A204.1 (cell line): ENCODE results near the gene MYBPC3.

Source experiments
- FAIRE-seq: peaks from 2 replicates; lab custom pipeline; 2012; peaks lifted over from hg19 to GRCh38; lab: Jason Lieb, UNC

MYBPC3 gene

DNA sequence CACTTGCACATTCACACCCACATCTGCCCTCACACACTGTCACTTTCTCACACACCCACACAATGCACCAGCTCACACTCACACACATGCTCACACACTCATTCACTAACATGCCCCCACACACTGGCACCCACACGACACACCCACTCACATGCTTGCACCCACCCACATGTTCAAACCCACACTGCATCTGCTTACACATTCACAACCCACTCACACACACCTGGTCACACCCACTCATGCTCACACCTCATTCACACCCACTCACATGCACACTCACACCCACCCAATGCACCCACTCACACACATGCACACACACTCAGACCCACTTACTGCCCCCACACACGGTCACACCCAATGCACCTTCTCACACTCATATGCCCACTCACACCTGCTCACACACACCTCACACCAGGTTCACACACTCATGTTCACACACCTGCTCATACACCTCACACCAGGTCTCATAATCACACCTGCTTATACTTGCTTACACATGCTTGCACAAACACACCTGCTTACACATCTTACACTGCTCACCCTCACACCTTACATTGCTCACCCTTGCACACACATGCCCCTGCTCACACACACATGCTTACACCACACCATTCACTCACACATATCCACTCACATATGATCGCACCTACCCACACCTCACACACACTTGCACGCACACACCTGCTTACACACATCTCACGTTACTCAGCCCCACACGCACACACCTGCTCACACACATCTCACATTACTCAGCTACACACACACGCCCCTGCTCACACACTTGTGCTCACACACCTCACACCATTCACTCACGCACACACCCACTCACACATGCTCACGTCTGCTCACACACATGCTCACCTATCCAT is 3.9 kb upstream of the MYBPC3 start:
- no peak for FAIRE-seq

DNA sequence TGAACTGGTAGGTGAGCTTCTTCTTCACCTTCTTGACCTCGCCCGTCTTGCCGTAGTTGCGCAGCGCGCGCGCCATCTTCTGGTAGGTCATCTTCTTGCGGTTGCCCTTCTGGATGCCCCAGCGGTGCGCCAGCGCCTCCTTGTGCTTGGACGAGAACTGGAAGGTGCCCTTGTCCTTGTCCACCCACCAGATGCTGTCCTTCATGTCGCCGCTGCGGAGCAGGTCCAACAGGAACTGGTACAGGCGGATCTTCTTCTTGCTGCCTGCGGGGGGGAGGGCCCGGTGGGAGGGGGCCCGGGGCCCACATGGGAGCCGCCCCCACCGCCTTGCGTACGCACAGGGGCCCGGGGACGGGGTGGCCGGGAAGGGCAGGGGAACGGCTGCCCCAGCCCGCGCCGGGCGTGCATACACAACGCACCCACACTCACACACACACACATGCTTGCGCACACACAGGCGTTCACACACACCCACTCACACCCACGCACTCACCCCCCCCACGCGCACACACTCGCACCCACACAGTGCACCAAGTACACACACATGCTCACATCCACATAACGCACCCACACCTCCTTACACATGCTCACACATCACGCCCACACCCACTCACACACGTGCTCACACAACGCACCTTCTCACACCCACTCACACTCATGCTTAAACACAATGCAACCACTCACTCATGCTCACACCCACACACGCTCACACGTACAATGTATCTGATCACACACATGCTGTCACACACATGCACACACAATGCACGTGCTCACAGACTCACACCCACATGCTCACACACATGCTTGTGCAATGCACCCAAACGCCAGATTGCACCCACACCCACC is 3.0 kb upstream of the MYBPC3 start:
- FAIRE-seq: no peak

DNA sequence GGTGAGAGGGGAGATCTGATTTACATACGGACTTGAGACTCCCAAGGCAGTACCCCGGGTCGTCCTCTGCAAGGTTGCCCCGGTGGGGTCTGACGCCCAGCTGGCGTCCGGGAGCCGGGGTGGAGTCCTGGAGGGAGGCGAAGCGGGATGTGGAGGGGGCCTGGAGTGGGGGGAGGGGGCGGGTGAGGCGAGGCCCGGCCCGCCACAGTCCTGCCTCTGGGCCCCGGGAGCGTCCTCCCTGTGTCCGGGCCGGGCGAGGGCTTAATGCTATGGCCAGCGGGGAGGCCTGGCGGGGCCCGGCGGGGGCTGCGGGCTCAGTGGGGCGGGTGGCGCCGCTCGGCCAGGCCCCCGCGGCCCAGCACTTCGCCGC is 2.4 kb upstream of the MYBPC3 start:
- no peak for FAIRE-seq

DNA sequence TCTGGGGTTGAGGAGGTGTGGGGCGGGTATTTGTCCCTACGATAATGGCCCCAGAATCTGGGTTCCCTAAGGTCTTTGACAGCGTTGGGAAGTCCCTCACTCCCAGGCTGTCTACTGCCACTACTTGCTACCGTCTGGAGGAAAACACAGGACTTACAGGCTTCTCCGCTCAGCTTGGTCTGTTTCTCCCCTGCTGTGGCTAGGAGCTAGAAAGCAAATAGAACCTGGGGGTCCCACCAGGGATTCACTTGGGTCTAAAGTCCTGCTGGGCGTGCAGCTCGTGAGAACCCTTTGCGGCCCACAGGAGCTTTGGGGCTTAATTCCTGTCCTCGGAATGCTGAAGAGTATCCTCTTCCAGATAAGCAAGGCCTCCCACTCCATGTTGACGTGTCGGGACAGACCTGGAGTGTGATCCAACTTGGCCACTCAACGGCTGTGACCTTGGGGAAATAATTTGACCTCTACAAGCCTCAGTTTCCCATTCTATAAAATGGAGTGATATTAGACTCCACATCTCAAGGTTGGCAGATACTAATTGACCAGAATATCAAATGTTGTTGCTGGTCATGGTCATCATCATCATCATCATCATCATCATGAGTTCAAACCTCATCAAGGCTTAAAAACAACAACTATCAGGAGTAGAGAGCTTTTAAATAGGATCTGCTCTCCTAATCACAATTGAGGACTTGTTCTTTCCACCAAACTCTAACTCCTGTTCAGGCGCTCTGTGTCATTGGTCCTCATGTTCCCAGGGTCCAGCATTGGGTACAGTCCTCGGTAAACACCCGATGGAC is 1.7 kb upstream of the MYBPC3 start:
- no peak for FAIRE-seq

GRCh38 chr11:47351156-47352126 is 1.1 kb downstream of the MYBPC3 start:
- FAIRE-seq: no peak

DNA sequence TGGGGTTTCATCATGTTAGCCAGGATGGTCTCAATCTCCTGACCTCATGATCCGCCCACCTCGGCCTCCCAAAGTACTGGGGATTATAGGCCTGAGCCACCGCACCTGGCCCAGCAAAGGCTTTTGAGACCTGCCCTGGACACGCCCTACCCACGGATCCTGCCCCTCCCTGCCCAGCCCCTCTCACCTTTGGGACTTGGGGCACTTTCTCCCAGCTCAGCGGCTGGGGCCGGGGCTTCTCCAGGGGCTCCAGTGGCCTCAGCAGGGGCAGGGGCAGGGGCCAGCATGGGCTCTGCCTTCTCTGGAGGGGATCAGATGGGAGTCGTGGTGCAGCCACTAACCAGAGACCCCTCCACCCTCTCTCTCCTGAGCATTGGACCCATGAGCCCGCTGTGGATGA is 2.2 kb downstream of the MYBPC3 start:
- FAIRE-seq: no peak

DNA sequence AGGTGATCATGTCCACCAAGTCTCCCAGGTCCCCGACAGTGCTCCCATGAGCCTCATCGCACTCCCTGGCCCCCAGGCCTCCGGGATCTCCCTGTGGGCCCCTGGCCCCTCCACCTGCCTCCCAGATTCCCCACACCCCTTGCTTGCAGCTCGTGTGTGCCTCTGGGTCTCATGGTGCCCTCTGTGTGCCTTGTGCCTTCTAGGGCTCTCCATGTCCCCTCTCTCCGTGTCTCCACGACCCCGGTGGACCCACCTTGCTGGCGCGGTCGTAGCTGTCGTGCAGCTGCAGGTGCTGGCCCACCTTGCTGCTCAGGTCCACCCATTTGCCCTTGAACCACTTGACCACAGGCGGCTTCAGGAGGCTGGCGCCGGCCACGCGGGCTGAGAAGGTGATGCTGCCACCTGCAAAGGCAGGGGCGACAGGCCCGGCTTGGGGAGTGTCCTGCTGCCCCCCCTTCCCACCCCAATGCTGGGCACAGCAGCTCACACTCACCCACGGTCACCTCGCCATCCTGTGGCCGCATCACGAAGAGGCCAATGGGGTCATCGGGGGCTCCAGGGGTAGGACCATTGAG is 2.9 kb downstream of the MYBPC3 start:
- no peak for FAIRE-seq

- FAIRE-seq: no peak
Measured at GRCh38 chr11:47348859-47349258, 3.6 kb downstream of the MYBPC3 start.

DNA sequence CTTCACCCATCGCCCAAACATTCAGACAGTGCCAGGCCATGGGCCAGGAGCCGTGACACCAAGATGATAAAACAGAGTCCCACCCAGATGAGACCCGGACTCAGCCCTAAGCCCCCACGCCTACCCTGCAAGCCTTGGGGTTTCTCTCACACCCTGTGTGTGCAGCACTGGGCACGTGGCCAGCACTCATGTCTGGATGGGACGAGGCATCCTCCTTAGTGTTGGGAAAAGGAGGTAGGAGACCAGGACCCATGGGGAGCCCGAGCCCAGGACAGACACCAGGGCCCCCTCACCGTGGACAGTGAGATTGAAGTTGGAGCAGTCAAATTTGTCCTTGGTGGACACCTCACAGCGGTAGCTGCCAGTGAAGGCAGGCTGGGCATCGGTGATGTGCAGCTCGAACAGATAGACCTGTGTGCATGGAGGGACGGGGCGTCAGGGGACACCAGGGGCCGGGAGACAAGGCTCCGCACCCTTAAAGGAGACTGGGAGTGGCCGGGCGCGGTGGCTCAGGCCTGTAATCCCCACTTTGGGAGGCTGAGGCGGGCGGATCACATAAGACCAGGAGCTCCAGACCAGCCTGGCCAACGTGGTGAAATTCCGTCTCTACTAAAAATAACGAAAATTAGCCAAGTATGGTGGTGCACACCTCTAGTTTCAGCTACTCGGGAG is 4.2 kb downstream of the MYBPC3 start:
- no peak for FAIRE-seq

DNA sequence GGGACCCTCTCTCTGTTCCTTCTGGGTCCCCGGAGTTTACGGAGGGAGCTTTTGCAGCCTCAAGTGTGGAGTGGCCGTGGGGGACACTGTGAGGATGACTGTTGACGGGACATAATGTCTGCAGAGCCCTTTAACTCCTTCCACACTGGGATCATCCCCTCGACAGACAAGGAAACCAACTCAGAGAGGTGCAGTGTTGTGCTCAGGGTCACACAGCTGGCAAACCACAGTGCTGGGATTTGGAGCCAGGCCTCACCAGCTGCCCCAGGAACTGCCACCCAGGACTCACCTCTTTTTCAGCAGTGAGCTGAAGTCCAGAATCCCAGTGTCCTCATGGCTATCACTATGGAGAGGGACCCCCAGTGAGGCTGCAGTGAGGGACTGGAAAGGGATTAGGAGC is 5.4 kb downstream of the MYBPC3 start:
- FAIRE-seq: no peak

DNA sequence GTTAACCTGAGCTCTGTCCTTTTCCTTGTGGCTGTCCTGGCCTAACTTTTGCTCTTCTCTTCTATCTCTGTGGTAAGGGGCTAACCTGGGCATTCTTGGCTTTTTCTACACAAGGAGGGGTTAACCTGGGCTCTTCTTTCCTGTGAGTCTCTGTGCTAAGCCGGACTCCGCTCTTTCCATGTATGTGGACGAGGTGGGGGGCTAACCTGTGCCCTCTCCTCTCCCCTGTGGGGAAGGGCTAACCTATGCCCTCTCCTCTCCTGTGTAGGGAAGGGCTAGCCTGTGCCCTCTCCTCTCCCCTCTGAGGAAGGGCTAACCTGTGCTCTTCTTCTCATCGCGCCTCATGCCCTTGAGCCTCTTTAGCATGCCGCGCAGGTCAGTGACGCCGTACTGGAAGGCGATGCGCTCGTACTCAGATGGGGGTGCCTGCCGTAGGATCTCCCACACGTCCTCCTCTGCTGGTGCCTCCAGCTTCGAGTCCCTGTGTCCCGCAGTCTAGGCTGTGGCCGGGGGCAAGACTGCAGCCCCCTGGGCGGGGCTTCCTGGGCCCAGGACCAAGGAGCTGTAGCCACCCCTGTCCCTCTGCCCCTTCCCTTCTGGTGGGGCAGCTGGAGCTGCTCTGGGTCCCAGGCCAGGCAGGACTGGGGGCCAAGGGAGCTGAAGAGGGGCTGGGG is 6.5 kb downstream of the MYBPC3 start:
- FAIRE-seq: no peak

- FAIRE-seq: no peak
Measured at GRCh38 chr11:47342854-47343253, 9.6 kb downstream of the MYBPC3 start.

DNA sequence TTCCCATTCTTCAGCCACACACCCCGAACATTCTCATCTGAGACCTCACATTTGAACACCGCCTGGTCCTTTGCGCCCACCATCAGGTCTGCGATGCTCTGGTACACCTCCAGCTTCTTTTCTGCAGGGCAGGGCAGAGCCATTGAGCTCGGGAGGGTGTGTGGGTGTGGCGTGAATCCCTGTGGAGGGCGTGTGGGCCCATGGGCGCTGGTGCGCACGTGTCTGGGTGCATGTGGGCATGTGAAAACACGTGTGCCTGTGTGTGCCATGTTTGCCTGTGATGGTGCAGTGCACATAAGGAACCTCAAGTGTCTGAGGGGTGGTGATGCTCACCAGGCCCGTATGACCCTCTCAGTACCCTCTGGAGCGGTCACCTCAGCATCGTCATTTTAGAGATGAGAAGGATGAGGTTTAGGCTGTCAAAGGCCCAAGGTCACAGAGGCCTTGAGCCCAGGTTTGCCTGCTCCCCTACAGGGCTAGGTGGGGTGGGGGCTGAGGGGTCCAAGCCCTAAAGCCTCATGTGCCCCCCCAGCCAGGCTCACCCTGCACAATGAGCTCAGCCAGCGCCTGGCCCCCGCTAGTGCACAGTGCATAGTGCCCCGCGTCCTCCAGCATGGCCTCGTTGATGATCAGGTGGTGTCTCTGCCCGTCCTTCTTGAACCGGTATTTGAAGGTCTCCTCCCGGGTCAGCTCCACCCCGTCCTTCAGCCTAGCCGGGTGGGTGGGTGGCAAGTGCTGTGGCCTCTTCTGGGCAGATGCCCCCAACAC is 10.3 kb downstream of the MYBPC3 start:
- FAIRE-seq: no peak

- FAIRE-seq: no peak
Measured at GRCh38 chr11:47340980-47341775, 11.3 kb downstream of the MYBPC3 start.

GRCh38 chr11:47340010-47340409 is 12.5 kb downstream of the MYBPC3 start:
- no peak for FAIRE-seq

DNA sequence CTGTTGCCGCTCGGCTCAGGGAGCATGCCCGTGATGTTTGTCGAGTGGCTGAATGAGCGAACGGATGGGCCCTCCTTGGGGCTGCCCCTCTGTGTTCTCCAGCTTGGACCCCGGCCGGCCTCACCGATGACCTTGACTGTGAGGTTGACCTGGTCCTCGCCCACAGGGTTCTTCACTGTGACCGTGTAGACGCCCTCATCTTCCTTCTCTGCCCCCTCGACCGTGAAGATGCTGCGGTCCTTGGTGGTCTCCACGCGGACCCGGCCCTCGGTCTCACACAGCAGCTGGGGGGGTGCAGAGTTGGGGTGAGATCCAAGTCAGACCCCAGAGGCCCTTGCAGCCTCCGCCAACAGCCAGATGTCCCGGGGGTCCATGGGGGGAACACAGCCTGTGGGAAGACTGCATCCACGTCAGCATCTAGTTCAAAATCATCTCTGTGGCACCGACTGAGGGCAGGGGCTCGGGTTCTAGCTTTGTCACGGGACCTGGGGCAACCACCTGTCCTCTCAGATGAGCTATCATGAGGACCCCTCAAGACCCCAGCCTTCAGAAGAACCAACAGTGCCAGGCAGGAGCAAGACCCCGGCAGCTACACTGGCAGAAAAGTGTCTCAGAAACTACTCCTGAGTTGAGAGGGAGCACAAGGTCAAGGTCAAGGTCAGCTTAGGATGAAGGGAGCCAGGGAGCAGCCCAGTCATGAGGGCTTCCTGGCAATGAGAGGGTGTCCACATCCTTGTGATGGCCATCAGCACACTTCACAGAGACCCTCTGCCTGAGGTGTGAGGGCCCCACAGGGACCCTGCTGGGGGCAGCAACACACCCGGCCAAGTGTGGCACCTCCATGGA is 13.9 kb downstream of the MYBPC3 start:
- FAIRE-seq: no peak

GRCh38 chr11:47337229-47337924 is 15.1 kb downstream of the MYBPC3 start:
- FAIRE-seq: no peak
